ENCODE data around the gene SEC22C.
A peak's percentile ranks its signal among the peaks of the same experiment; 100 is the strongest.

The SEC22C gene

GRCh38 chr3:42539871-42540714, 41.7 kb downstream of the SEC22C start:
- no peak overlapping the region for H3K4me3 ChIP-seq (ENCODE audit: low read depth, low read length)
- H3K79me2 ChIP-seq = no peaks in the 10 kb centered on the region
- no peak overlapping the region for H3K4me2 ChIP-seq (ENCODE audit: low read length)
- H3K36me3 ChIP-seq (ENCODE audit: control insufficient read depth, insufficient read depth, low read length) = no peaks in the 10 kb centered on the region
- peak; percentile 91 for TF ChIP-seq CTCF (IDR thresholded peaks at IDR 0.05)
- H3K4me1 ChIP-seq = no peaks in the 10 kb centered on the region
- no peak overlapping the region for H3K27ac ChIP-seq
- no peak overlapping the region for H2AFZ ChIP-seq
- H3K9me3 ChIP-seq (ENCODE audit: control insufficient read depth, low read length) = no peaks in the 10 kb centered on the region
- no peaks in the 10 kb centered on the region for H3K27me3 ChIP-seq (ENCODE audit: control insufficient read depth, insufficient read depth, low read length)
- H3K9ac ChIP-seq = no peak overlapping the region

DNA sequence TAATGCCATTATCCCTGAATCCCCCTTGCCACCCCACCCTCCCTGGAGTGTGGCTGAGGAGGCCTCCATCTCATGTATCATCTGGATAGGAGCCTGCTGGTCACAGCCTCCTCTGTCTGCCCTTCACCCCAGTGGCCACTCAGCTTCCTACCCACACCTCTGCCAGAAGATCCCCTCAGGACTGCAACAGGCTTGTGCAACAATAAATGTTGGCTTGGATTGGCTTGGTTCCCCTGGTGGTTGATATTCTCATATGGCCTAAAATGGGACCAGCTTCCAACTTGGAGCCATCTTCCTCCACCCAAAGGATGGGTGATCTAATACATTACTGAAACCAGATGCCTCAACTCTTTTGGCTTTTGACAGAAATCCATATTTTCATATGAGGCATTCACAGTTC, 44.4 kb downstream of the SEC22C start:
- no peaks in the 10 kb centered on the region for H3K9me3 ChIP-seq (ENCODE audit: control insufficient read depth, low read length)
- H3K4me1 ChIP-seq = no peaks in the 10 kb centered on the region
- H3K27ac ChIP-seq = no peak overlapping the region
- no peak overlapping the region for H2AFZ ChIP-seq
- no peak overlapping the region for H3K4me3 ChIP-seq (ENCODE audit: low read depth, low read length)
- no peaks in the 10 kb centered on the region for H3K79me2 ChIP-seq
- H3K9ac ChIP-seq = no peak overlapping the region
- H3K27me3 ChIP-seq (ENCODE audit: control insufficient read depth, insufficient read depth, low read length) = no peaks in the 10 kb centered on the region
- TF ChIP-seq CTCF (IDR thresholded peaks at IDR 0.05) = no peak
- no peaks in the 10 kb centered on the region for H3K36me3 ChIP-seq (ENCODE audit: control insufficient read depth, insufficient read depth, low read length)
- H3K4me2 ChIP-seq (ENCODE audit: low read length) = no peak overlapping the region

DNA sequence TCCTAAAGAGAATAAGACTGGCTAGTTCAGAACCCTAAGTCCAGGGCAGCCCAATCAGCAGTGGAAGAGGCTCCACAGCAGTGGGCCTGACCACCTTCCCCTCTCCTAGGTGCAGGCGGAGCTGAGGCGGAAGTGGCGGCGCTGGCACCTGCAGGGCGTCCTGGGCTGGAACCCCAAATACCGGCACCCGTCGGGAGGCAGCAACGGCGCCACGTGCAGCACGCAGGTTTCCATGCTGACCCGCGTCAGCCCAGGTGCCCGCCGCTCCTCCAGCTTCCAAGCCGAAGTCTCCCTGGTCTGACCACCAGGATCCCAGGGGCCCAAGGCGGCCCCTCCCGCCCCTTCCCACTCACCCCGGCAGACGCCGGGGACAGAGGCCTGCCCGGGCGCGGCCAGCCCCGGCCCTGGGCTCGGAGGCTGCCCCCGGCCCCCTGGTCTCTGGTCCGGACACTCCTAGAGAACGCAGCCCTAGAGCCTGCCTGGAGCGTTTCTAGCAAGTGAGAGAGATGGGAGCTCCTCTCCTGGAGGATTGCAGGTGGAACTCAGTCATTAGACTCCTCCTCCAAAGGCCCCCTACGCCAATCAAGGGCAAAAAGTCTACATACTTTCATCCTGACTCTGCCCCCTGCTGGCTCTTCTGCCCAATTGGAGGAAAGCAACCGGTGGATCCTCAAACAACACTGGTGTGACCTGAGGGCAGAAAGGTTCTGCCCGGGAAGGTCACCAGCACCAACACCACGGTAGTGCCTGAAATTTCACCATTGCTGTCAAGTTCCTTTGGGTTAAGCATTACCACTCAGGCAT, 45.6 kb downstream of the SEC22C start:
- Histone ChIP-seq H3K4me2 (ENCODE audit: low read length) (no peak overlapping the region), H3K4me1 (no peaks in the 10 kb centered on the region), H3K9ac (no peak overlapping the region), H2AFZ (no peak overlapping the region), H3K79me2 (no peaks in the 10 kb centered on the region), H3K9me3 (ENCODE audit: control insufficient read depth, low read length) (no peaks in the 10 kb centered on the region), H3K27me3 (ENCODE audit: control insufficient read depth, insufficient read depth, low read length) (no peaks in the 10 kb centered on the region), H3K27ac (no peak overlapping the region), H3K4me3 (ENCODE audit: low read depth, low read length) (no peak overlapping the region), H3K36me3 (ENCODE audit: control insufficient read depth, insufficient read depth, low read length) (no peaks in the 10 kb centered on the region)
- TF ChIP-seq CTCF (IDR thresholded peaks at IDR 0.05) = peak; percentile 19

DNA sequence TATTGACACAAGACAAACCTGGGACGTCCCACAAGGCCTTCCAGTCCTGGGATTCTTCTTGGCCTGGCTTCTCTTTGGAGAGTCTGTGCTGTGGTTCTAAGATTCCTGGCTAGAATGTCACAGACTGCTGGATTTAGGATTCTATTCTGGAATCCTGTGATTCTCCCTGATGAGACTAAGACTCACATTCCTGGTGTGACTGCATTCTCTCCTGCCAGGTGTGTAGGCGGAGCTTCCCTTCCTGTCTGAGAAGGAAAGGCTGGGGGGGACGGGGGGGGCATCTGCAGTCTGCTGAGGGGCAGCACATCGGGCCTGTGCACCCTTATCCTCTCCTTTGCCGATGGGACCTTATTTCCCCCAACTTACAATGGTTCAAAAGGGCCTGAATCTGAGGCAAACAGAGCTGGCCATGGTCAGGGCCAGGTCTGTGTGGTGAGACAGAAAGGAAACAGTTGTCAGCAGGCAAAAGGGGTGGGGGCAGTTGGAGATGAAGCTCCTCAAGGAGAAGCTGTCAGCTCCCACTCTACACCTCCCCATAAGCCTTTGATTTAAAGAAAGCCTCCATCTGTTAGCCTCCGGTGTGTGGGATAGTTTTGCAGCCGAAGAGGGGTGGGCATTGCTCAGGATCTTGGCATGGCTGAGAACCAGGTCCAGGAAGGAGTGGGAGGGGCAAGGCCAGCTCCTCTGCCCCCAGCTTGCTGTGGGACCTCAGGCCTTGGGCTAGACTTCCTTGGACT, 48.4 kb downstream of the SEC22C start:
- no peak for TF ChIP-seq CTCF (IDR thresholded peaks at IDR 0.05)
- H3K36me3 ChIP-seq (ENCODE audit: control insufficient read depth, insufficient read depth, low read length) = no peaks in the 10 kb centered on the region
- no peak overlapping the region for H3K9ac ChIP-seq
- H3K79me2 ChIP-seq = no peaks in the 10 kb centered on the region
- H3K4me2 ChIP-seq (ENCODE audit: low read length) = no peak overlapping the region
- no peak overlapping the region for H3K4me3 ChIP-seq (ENCODE audit: low read depth, low read length)
- H3K9me3 ChIP-seq (ENCODE audit: control insufficient read depth, low read length) = no peaks in the 10 kb centered on the region
- H3K27me3 ChIP-seq (ENCODE audit: control insufficient read depth, insufficient read depth, low read length) = no peaks in the 10 kb centered on the region
- no peak overlapping the region for H2AFZ ChIP-seq
- no peaks in the 10 kb centered on the region for H3K4me1 ChIP-seq
- H3K27ac ChIP-seq = no peak overlapping the region

Data from parathyroid adenoma (tissue), 2 donors.